LoVo (cell line): ENCODE results near the gene GPR158.
"Not testable (repeated sequence)": the region's sequence is repeated elsewhere in the genome, so short reads cannot be mapped to it uniquely, and the experiment has no call there.

ENCODE experiments used
- DNase-seq: peaks from one replicate; pipeline ENCODE4 v3.0.0-alpha.2; 2016; ENCODE audit warnings: low spot score

GPR158 gene

GRCh38 chr10:25174461-25175230 lies at the start of gene GPR158:
TSS of gene GPR158 (plus strand) at chr10:25175001. CDS start at chr10:25175421, 420 bp downstream.
- DNase-seq, result peak; percentile 79

- no peak for DNase-seq
Measured at GRCh38 chr10:25125201-25125611, 49.6 kb upstream of the GPR158 start.

- no peak for DNase-seq
Measured at GRCh38 chr10:25129592-25129991, 45.2 kb upstream of the GPR158 start.

- DNase-seq, result no peak
Measured at GRCh38 chr10:25130906-25131305, 43.9 kb upstream of the GPR158 start.

- DNase-seq, result no peak
Measured at GRCh38 chr10:25142116-25142864, 32.5 kb upstream of the GPR158 start.

GRCh38 chr10:25157650-25158049 lies 17.2 kb upstream of the GPR158 start:
- peak; percentile 19 for DNase-seq

GRCh38 chr10:25159591-25159990 lies 15.2 kb upstream of the GPR158 start:
- no peak for DNase-seq

GRCh38 chr10:25162391-25162790 lies 12.4 kb upstream of the GPR158 start:
- DNase-seq, result no peak

GRCh38 chr10:25163464-25163863 lies 11.3 kb upstream of the GPR158 start:
- not testable (repeated sequence) for DNase-seq

GRCh38 chr10:25169740-25170139 lies 5.1 kb upstream of the GPR158 start:
- no peak for DNase-seq

GRCh38 chr10:25170627-25171026 lies 4.2 kb upstream of the GPR158 start:
- no peak for DNase-seq

- no peak for DNase-seq
Measured at GRCh38 chr10:25175527-25176420, 973 bp downstream of the GPR158 start.

- DNase-seq, result no peak
Measured at GRCh38 chr10:25176421-25176968, 1.7 kb downstream of the GPR158 start.

- no peak for DNase-seq
Measured at GRCh38 chr10:25177093-25177753, 2.4 kb downstream of the GPR158 start.

GRCh38 chr10:25177754-25178135 lies 2.9 kb downstream of the GPR158 start:
- DNase-seq, result no peak

GRCh38 chr10:25178411-25178810 lies 3.6 kb downstream of the GPR158 start:
- no peak for DNase-seq

- DNase-seq, result no peak
Measured at GRCh38 chr10:25180801-25181200, 6.0 kb downstream of the GPR158 start.

- no peak for DNase-seq
Measured at GRCh38 chr10:25182636-25183035, 7.8 kb downstream of the GPR158 start.

- no peak for DNase-seq
Measured at GRCh38 chr10:25191162-25191895, 16.5 kb downstream of the GPR158 start.

GRCh38 chr10:25198151-25198550 lies 23.4 kb downstream of the GPR158 start:
- DNase-seq, result no peak
